ENCODE measurements around the gene OR1C1. TPM values are rescaled to one million over a fixed set of nuclear protein-coding genes. Genes with fewer than 3 reads are reported as not detected.
A peak's percentile ranks its signal among the peaks of the same experiment; 100 is the strongest.
"Not testable (repeated sequence)": the region's sequence is repeated elsewhere in the genome, so short reads cannot be mapped to it uniquely, and the experiment has no call there.

The OR1C1 gene
- total RNA-seq, 1 donor from 2014 or later, result not detected

DNA sequence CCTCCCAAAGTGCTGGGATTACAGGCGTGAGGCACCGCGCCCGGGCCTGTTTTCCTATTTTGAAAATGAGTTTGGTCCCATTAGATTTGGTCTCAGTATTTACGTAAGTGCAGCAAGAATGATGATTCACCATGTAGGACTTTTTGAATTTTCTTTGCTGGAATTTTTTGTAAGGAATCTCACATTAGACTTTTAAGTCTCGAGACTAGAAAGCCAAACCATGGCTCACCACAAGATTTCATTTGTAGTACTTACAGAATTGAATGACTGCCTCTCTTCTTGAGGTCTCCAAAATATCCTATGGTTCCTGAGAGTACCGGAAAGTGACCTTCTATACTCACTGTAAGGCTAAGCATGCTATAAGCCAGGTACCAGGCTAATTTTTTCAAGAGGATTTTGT lies 12.7 kb downstream of the OR1C1 start:
- intact Hi-C loops (cut with DNase I), result no loop called here
- ATAC-seq, result no peak
- Histone ChIP-seq H3K27me3 (ENCODE audit: low read depth) (no peaks in the 10 kb centered on the region), H3K27ac (no peak overlapping the region), H3K4me1 (no peaks in the 10 kb centered on the region), H3K4me3 (no peak overlapping the region), H3K9me3 (peaks cover 5% of the 10 kb centered on the region), H3K36me3 (no peaks in the 10 kb centered on the region)
- TF ChIP-seq, protein P1, sequence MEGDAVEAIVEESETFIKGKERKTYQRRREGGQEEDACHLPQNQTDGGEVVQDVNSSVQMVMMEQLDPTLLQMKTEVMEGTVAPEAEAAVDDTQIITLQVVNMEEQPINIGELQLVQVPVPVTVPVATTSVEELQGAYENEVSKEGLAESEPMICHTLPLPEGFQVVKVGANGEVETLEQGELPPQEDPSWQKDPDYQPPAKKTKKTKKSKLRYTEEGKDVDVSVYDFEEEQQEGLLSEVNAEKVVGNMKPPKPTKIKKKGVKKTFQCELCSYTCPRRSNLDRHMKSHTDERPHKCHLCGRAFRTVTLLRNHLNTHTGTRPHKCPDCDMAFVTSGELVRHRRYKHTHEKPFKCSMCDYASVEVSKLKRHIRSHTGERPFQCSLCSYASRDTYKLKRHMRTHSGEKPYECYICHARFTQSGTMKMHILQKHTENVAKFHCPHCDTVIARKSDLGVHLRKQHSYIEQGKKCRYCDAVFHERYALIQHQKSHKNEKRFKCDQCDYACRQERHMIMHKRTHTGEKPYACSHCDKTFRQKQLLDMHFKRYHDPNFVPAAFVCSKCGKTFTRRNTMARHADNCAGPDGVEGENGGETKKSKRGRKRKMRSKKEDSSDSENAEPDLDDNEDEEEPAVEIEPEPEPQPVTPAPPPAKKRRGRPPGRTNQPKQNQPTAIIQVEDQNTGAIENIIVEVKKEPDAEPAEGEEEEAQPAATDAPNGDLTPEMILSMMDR (IDR thresholded peaks at IDR 0.05), result no peak
- DNase-seq, result no peak

DNA sequence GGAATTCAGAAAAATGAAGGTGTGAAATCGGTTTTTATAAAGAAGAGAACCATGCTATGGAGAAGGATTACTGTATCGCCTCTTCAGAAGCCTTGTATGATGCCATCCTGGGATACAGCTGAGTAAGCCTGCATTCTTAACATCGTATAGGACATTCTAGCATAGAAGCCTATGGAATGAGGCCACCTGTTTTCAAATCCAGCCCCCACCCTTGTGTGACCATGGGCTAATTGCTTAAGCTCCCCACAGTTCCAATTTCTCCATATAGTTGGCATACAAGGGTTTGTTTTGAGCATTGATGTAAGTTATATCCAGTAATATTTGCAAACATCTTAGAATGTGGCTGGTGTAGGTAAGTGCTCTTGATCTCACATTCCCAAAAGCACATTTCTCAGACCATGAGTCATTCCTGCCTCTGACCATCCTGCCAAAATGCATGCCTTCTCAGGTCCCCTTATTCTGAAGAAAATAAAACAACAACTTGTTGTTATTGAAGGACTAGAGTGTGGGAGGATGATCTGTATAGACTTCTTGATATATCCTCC lies 13.9 kb downstream of the OR1C1 start:
- intact Hi-C loops (cut with DNase I), result no loop called here

DNA sequence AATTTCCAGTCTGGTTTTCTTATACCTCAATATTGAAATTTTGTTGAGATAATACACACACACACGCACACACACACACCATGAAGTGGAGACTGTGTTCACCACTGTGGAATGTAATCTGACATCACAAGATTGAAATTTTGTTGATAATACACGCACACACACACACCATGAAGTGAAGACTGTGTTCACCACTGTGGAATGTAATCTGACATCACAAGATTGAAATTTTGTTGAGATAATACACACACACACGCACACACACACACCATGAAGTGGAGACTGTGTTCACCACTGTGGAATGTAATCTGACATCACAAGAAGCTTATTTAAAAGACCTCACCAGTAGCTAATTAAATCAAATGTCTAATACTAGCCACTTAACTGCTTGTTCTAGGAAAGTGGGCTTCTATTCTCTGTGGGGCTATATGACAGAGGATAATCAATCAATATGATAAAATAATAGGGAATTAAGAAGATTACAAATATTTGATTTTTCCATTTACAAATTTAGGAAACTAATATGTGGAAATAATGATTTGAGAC lies 18.1 kb downstream of the OR1C1 start:
- H3K4me1 ChIP-seq; intact Hi-C loops (cut with DNase I); H3K9me3 ChIP-seq; H3K27ac ChIP-seq; ATAC-seq; DNase-seq; H3K27me3 ChIP-seq (ENCODE audit: low read depth); H3K36me3 ChIP-seq; H3K4me3 ChIP-seq: not testable (repeated sequence)

More for the DNA sequence above, 13.9 kb downstream of the OR1C1 start:
- peaks cover 5% of the 10 kb centered on the region for H3K9me3 ChIP-seq
- no peaks in the 10 kb centered on the region for H3K27me3 ChIP-seq (ENCODE audit: low read depth)
- no peaks in the 10 kb centered on the region for H3K36me3 ChIP-seq
- no peaks in the 10 kb centered on the region for H3K4me1 ChIP-seq
- no peak overlapping the region for H3K4me3 ChIP-seq
- DNase-seq (no peak), ATAC-seq (peak; percentile 47 to 54)
- TF ChIP-seq, protein P1 (IDR thresholded peaks at IDR 0.05), result no peak
- no peak overlapping the region for H3K27ac ChIP-seq

DNA sequence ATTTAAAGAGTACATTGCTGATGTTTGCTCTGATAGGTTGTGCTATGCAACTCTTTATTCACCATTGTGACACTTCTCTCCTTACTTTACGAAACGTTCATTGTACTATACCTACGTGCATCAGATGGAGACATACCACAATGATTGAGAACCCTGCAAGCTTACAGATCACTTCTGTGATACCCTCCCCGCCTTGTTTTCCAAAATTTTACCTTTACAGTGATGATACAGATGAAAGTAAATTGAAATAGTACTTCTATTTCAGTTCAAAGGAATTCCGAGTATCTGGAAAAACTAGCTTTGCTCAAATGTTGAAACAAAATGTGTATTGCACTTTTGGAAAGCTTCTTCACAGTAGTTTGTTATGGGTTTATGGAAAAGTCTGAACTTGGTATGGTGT lies 18.6 kb downstream of the OR1C1 start:
- Histone ChIP-seq H3K9me3 (no peaks in the 10 kb centered on the region), H3K36me3 (no peaks in the 10 kb centered on the region), H3K4me3 (no peak overlapping the region), H3K27me3 (ENCODE audit: low read depth) (no peaks in the 10 kb centered on the region), H3K4me1 (no peaks in the 10 kb centered on the region), H3K27ac (no peak overlapping the region)
- DNase-seq (no peak), ATAC-seq (no peak)
- intact Hi-C loops (cut with DNase I), result no loop called here
- TF ChIP-seq, protein P1 (IDR thresholded peaks at IDR 0.05), result no peak

DNA sequence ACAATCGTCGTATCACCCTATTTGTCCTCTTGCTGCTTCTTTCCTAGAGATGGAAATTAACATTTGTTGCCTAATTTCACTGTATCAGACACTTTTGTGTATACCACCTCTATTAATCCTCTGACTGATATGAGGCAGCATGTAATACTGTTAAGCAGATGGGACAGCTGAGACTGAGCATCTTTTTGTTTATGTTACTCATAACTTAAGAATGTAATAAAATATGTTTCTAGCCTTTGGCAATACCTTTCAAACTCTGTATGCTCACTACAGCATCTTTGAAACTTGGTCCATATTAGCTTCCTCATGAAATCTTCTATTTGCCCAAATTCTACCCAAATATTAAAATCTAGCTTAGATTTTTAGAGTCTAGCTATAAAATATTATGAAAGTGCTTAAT lies 19.6 kb downstream of the OR1C1 start:
- Histone ChIP-seq H3K4me3 (no peak overlapping the region), H3K4me1 (no peaks in the 10 kb centered on the region), H3K27ac (no peak overlapping the region), H3K36me3 (no peaks in the 10 kb centered on the region), H3K27me3 (ENCODE audit: low read depth) (no peaks in the 10 kb centered on the region), H3K9me3 (no peaks in the 10 kb centered on the region)
- DNase-seq, result no peak
- ATAC-seq, result no peak
- intact Hi-C loops (cut with DNase I), result no loop called here
- TF ChIP-seq, protein P1 (IDR thresholded peaks at IDR 0.05), result no peak

DNA sequence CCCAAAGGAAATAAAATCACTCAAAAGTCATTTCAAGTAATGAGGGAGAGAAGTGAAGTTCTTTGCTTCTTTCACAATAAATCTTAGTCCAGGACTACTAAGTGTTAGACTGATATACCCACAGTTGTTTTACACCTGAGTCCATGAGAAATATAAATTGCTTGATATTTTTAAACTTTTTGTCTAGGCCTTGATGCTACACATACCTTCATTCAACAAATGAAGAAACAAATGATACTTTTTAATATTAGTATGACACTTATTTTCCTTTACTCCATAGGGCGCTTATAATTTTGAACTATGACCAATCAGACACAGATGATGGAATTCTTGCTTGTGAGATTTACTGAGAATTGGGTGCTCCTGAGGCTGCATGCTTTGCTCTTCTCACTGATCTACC lies 22.0 kb downstream of the OR1C1 start, which contains the start of gene OR14K1:
TSS of gene OR14K1 (plus strand) at position 301 of the 400 bp plus-strand sequence. CDS start at position 301, 0 bp downstream.
- ATAC-seq, result no peak
- TF ChIP-seq, protein P1 (IDR thresholded peaks at IDR 0.05), result no peak
- no peaks in the 10 kb centered on the region for H3K27me3 ChIP-seq (ENCODE audit: low read depth)
- no peaks in the 10 kb centered on the region for H3K36me3 ChIP-seq
- intact Hi-C loops (cut with DNase I), result no loop called here
- no peak for DNase-seq
- no peak within 1 kb of the TSS for H3K4me3 ChIP-seq
- no peaks in the 10 kb centered on the region for H3K9me3 ChIP-seq
- H3K27ac ChIP-seq, result no peak within 1 kb of the TSS
- H3K4me1 ChIP-seq, result no peaks in the 10 kb centered on the region
